ENCODE results near the gene IDUA. TPM values are rescaled to one million over a fixed set of nuclear protein-coding genes. Genes with fewer than 3 reads are reported as not detected.
A peak's percentile ranks its signal among the peaks of the same experiment; 100 is the strongest.
"Not testable (repeated sequence)": the region's sequence is repeated elsewhere in the genome, so short reads cannot be mapped to it uniquely, and the experiment has no call there.

Gene IDUA
- total RNA-seq, 1 donor from 2014 or later, result 12.9 TPM

- intact Hi-C loops (cut with DNase I), result no loop called here
- no peak for DNase-seq (ENCODE audit: low spot score)
Observed at GRCh38 chr4:1036976-1037810, 50.3 kb downstream of the IDUA start.

- DNase-seq (ENCODE audit: low spot score), result no peak
- intact Hi-C loops (cut with DNase I), result no loop called here
Observed at GRCh38 chr4:1038948-1039492, 52.2 kb downstream of the IDUA start.

- no peak for DNase-seq (ENCODE audit: low spot score)
- intact Hi-C loops (cut with DNase I), result no loop called here
Observed at GRCh38 chr4:1039493-1040343, 52.9 kb downstream of the IDUA start.

GRCh38 chr4:1040344-1041146 is 53.7 kb downstream of the IDUA start:
- DNase-seq (ENCODE audit: low spot score), result no peak
- intact Hi-C loops (cut with DNase I), result no loop called here

GRCh38 chr4:1041147-1041935 is 54.5 kb downstream of the IDUA start:
- intact Hi-C loops (cut with DNase I), result no loop called here
- DNase-seq (ENCODE audit: low spot score), result no peak

- DNase-seq (ENCODE audit: low spot score), result no peak
Observed at GRCh38 chr4:1041936-1042330, 55.1 kb downstream of the IDUA start.

GRCh38 chr4:1042352-1043055 is 55.7 kb downstream of the IDUA start:
- DNase-seq (ENCODE audit: low spot score), result no peak
- intact Hi-C loops (cut with DNase I), result no loop called here

More at GRCh38 chr4:1041936-1042330, 55.1 kb downstream of the IDUA start:
- intact Hi-C loops (cut with DNase I), result no loop called here

- intact Hi-C loops (cut with DNase I), result no loop called here
- no peak for DNase-seq (ENCODE audit: low spot score)
Observed at GRCh38 chr4:1043162-1043561, 56.3 kb downstream of the IDUA start.

- intact Hi-C loops (cut with DNase I), result no loop called here
Observed at GRCh38 chr4:1043651-1044468, 57.0 kb downstream of the IDUA start.

GRCh38 chr4:1044469-1045192 is 57.8 kb downstream of the IDUA start:
- intact Hi-C loops (cut with DNase I), result no loop called here
- DNase-seq (ENCODE audit: low spot score), result no peak

More at GRCh38 chr4:1043651-1044468, 57.0 kb downstream of the IDUA start:
- DNase-seq (ENCODE audit: low spot score), result peak; percentile 91

GRCh38 chr4:1045193-1045594 is 58.4 kb downstream of the IDUA start:
- intact Hi-C loops (cut with DNase I), result no loop called here
- no peak for DNase-seq (ENCODE audit: low spot score)

- no peak for DNase-seq (ENCODE audit: low spot score)
- intact Hi-C loops (cut with DNase I), result no loop called here
Observed at GRCh38 chr4:1045595-1046201, 58.9 kb downstream of the IDUA start.

- DNase-seq (ENCODE audit: low spot score); intact Hi-C loops (cut with DNase I): not testable (repeated sequence)
Observed at GRCh38 chr4:1046581-1047011, 59.8 kb downstream of the IDUA start.

- intact Hi-C loops (cut with DNase I), result no loop called here
- DNase-seq (ENCODE audit: low spot score), result peak; percentile 64
Observed at GRCh38 chr4:1047106-1047975, 60.5 kb downstream of the IDUA start.

Data from cardiac septum (tissue), 1 donor.